GM21786 (cell line): Measurements from ENCODE around the gene BARHL2.
A peak's percentile ranks its signal among the peaks of the same experiment; 100 is the strongest.

Experiments
- ATAC-seq: cut with Tn5 transposase; IDR thresholded peaks from one replicate; pipeline ENCODE4 v1.9.1; 2021; ENCODE audit not compliant: unreplicated experiment

The BARHL2 gene

DNA sequence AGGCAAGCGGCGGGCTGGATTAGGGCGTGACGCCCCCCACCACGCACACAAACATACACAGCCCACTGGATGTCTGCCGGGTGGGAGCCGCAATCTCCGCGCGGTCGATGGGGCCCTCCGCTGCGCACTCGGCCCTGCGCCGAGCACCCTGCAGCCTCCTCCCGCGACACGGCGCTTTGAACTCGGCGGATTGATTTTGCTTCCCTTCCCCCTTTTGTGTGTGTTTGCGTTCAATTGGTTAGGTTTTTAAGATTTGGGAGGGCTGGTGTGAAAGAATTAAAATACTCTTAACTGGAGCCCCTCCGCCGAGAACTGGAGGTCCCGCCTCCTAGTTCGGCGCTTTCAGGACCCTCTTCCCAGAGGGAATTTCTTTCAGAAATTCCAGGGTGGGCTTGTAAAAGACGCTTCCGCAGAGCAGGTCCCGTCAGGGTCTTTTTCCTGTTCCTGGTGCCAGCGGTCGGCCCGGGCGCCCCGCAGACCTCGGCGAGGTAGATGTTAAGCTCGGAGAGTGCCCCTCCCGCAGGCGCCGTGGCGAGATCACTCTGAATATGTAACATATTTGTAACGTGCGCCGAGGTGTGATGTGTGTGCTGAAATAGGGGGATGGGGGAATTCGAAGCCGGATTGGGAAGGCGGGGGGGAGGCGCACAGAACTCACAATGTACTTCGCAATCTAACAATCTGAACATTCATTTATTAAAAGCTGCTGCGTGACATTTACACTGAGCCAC lies 8.0 kb upstream of the BARHL2 start:
- no peak for ATAC-seq

DNA sequence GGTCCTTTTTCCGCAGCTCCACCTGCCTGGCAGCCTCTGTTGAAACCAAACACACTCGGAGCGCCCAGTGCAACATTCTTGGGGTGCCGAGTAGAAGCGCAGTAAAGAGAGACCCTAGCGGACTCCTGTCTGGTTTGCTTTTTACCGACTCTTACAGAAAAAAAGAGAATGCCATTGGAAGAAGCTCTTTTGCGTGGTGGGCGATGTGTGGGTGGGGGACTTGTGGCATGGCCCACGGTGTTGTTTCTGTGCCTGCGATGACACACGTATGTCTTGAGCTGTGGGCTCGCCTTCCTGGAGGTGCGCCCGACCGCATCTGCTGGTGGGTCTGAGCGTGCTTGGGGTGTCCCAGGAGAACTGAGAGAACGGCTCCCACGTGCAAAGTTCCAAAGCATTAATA lies 7.3 kb upstream of the BARHL2 start:
- no peak for ATAC-seq

GRCh38 chr1:90723590-90724108 lies 6.5 kb upstream of the BARHL2 start:
- ATAC-seq, result no peak

GRCh38 chr1:90722874-90723589 lies 5.9 kb upstream of the BARHL2 start:
- ATAC-seq, result no peak

DNA sequence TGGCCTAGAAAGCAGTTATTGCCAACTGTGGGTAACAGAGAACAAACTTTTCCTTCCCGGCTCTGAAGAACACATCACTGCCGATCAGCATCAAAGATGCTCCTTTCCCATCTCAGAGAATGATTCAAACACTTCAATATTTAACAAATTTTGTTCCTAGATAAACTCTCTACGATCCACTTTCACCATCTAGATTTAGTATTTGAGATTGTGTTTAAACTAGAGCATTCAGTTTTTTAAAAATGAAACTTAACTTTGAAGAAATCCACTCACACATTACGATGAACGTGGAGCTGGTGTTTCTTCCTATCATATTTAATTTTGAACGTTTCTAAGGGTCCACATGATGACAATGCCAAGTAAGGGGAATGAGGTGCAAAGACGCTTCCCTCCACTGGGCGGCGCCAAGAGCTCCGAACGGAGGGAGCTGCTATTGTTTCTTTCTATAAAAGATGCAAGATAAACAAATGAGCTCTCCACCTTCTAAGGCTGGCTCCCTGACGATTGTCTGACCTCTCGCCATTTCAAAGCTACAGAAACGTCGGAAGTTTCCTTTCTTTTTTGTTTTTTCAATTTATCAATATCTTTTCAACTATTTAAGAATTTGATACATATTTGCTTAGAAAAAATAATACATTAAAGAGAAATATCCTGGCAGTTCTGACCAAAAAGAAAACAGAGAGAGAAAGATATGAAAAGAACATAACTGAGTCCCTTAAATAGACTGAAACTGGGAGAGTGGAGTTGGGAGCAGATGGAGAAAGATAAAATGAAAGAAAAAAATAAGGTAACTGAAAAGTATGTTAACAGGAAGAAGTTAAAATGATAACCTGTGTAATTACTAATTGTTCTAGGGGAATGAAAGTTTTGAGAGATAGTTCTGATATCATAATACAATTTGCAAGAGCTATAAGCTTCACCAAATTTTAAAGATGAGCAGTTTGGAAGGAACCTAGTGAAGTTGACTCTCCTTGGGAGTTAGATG lies 4.4 kb upstream of the BARHL2 start:
- peak; percentile 39 for ATAC-seq

GRCh38 chr1:90720145-90720636 lies 3.1 kb upstream of the BARHL2 start:
- ATAC-seq, result no peak

- no peak for ATAC-seq
Measured at GRCh38 chr1:90719330-90720144, 2.4 kb upstream of the BARHL2 start.

GRCh38 chr1:90718411-90719329 lies 1.6 kb upstream of the BARHL2 start:
- ATAC-seq, result no peak

- no peak for ATAC-seq
Measured at GRCh38 chr1:90717665-90718410, 736 bp upstream of the BARHL2 start.

GRCh38 chr1:90717356-90717664 lies 208 bp upstream of the BARHL2 start:
- ATAC-seq, result no peak

DNA sequence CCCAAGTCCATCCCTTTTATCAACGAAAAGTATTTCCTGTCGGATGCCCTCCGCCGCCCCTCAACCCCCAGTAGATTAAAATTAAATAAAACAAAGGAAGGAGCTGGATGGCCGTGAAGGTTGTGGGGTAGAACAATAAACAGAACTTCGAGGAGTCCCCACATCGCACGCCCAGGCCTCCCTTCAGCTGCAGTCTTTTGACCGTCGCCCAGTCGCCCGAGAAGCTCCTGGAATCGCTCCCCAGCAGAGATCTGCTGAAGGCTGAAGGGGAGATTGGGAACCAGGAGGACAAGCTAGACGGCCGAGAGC lies 905 bp downstream of the BARHL2 start:
- no peak for ATAC-seq

DNA sequence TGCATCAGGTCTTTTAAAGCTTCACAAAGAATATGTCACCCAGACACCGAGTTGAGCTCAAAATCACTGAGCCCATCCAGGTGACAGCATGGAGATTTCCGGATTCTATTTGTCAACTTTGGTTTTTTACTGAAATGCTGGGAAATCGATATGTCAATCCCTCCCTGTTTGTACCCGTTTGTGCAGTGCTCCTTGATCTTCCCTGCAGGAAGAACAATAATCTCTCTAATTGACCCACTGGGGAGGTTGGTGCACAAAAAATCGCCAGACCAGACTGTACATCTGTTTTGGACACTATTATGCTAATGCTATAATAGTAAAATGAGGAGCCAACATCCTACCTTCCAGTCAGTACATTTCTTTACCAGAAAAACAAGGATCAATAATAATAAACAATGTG lies 1.8 kb downstream of the BARHL2 start:
- ATAC-seq, result no peak

- no peak for ATAC-seq
Measured at GRCh38 chr1:90714521-90714951, 2.6 kb downstream of the BARHL2 start.

- no peak for ATAC-seq
Measured at GRCh38 chr1:90713741-90714509, 3.2 kb downstream of the BARHL2 start.

- ATAC-seq, result no peak
Measured at GRCh38 chr1:90712915-90713730, 4.0 kb downstream of the BARHL2 start.

DNA sequence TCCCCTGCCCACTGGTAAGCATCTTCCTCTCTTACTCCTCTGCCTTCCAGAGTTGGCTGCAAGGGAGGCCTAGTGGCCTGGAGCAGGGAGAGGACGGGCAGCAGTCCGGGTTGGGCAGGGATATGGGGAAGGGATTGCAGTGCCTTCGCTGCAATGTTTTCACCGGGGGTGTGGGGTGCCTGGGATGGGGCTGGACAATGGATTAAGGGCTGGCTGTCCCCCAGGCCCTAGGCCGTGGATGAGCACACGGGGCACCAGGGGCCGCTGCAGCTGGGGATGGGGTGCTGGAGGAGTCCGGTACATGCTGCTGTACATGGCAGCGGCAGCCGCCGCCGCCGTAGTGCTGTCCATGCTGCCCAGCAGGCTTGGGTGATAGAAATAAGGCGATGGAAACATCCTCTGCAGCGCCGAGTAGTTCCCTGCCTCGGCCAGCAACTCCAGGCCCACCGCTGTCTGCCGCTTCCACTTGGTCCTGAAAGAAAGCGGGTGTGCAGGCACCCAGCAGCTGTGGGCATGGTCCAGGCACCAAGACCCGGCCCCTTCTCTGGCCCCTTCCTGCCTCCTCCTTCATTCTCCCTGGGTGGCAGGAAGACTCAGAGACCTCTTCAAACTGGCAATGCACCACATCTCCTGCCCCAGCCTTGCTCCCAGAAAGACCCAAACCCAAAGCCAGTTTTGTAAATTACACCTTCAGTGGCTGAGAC lies 4.8 kb downstream of the BARHL2 start:
- no peak for ATAC-seq

DNA sequence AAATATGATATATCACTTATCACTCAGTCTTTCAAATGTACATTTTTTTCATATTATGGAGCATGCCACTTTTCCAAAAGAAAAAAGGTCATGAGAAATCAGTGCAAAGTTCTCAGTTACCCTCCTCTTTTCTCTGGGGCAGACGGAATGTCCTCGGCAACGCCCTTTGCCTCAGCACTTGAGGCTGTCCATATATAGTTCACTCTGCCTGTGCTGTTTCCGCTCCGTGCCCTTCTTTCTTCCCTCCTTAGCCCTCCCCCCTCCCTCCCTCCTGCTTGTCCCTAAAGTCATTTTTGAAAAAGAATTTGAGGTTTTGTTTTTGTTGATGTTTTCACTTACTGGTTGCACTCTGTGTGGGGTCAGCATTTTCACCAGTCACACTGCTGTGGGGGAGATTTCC lies 5.4 kb downstream of the BARHL2 start:
- ATAC-seq, result no peak
